SK-N-SH treated with all-trans-retinoic acid at 6 μM for 48 hours (cell line): ENCODE data around the gene PPARG.

Experiments
- ARNTL ChIP-seq: fragments of 450-650 bp; formaldehyde crosslinking; IDR thresholded peaks from 2 replicates; pipeline ENCODE4 v1.5.0; 2020; ENCODE audit warnings: low read depth, mild to moderate bottlenecking, moderate library complexity, borderline replicate concordance
- ISL1 ChIP-seq: fragments of 250-450 bp; sonication (Bioruptor Pico); IDR thresholded peaks from 2 replicates; pipeline ENCODE4 v2.1.2; 2022; ENCODE audit warnings: mild to moderate bottlenecking, moderate library complexity
- PATZ1 ChIP-seq: fragments of 250-450 bp; sonication (Bioruptor Pico); IDR thresholded peaks from 2 replicates; pipeline ENCODE4 v1.8.0; 2020; ENCODE audit warnings: mild to moderate bottlenecking, moderate library complexity, borderline replicate concordance
- PPARA ChIP-seq: fragments of 250-450 bp; sonication (Bioruptor Pico); IDR thresholded peaks from 2 replicates; pipeline ENCODE4 v1.5.0; 2020; ENCODE audit warnings: mild to moderate bottlenecking, borderline replicate concordance
- ZNF8 ChIP-seq: fragments of 450-650 bp; formaldehyde crosslinking; IDR thresholded peaks from 2 replicates; pipeline ENCODE4 v1.5.0; 2020; ENCODE audit warnings: mild to moderate bottlenecking, moderate library complexity

GRCh38 chr3:12392101-12392878 is 103.4 kb downstream of the PPARG start:
- TF ChIP-seq PATZ1 (CRISPR knock-in tag) (no peak), ISL1 (CRISPR knock-in tag) (no peak), ZNF8 (no peak), ARNTL (CRISPR knock-in tag) (no peak), PPARA (CRISPR knock-in tag) (no peak)
